ENCODE measurements around the gene SPN. TPM values are rescaled to one million over a fixed set of nuclear protein-coding genes. Genes with fewer than 3 reads are reported as not detected.

SPN gene
- polyA plus RNA-seq, 3 donors = 0.34 to 1.4 (median 0.59) TPM

Other genes with a start within 250 kb of the SPN start
- 10 to 100 TPM in 2 of 3 donors, 1 to 10 TPM in 1; 7.9 to 21.0 (median 16.6) TPM for gene BOLA2, start 208.9 kb upstream of the SPN start, polyA plus RNA-seq
- gene SLX1B, start 208.7 kb upstream of the SPN start, polyA plus RNA-seq = 10 to 100 TPM; 16.5 to 36.7 (median 20.0) TPM
- 10 to 100 TPM in 2 of 3 donors, 1 to 10 TPM in 1; 6.9 to 46.0 (median 29.2) TPM for gene SULT1A4, start 203.3 kb upstream of the SPN start, polyA plus RNA-seq
- gene NPIPB12, start 156.8 kb upstream of the SPN start, polyA plus RNA-seq = 10 to 100 TPM; 13.5 to 46.7 (median 21.6) TPM
- gene QPRT, start 15.9 kb downstream of the SPN start, polyA plus RNA-seq = 10 to 100 TPM in 2 of 3 donors, 1 to 10 TPM in 1; 3.2 to 18.8 (median 11.4) TPM
- gene C16orf54, start 82.7 kb downstream of the SPN start, polyA plus RNA-seq = 1 to 10 TPM in 2 of 3 donors, under 1 TPM in 1; 0.37 to 2.1 (median 1.6) TPM
- under 1 TPM; 0.22 to 0.97 (median 0.23) TPM for gene ZG16, start 115.0 kb downstream of the SPN start, polyA plus RNA-seq
- 10 to 100 TPM; 19.7 to 32.1 (median 29.8) TPM for gene KIF22, start 127.5 kb downstream of the SPN start, polyA plus RNA-seq
- gene MAZ, start 143.3 kb downstream of the SPN start, polyA plus RNA-seq = 100 to 1,000 TPM in 1 of 3 donors, 10 to 100 TPM in 2; 74.2 to 137 (median 83.9) TPM
- 1 to 10 TPM in 1 of 3 donors, under 1 TPM in 2; 0.56 to 3.7 (median 0.95) TPM for gene PRRT2, start 148.9 kb downstream of the SPN start, polyA plus RNA-seq
- gene PAGR1, start 152.9 kb downstream of the SPN start, polyA plus RNA-seq = 10 to 100 TPM; 15.2 to 33.3 (median 18.5) TPM
- 100 to 1,000 TPM in 2 of 3 donors, 10 to 100 TPM in 1; 90.1 to 104 (median 103) TPM for gene MVP, start 157.2 kb downstream of the SPN start, polyA plus RNA-seq
- gene CDIPT, start 200.0 kb downstream of the SPN start, polyA plus RNA-seq = 100 to 1,000 TPM in 2 of 3 donors, 10 to 100 TPM in 1; 84.2 to 133 (median 122) TPM
- gene SEZ6L2, start 236.3 kb downstream of the SPN start, polyA plus RNA-seq = 10 to 100 TPM in 1 of 3 donors, 1 to 10 TPM in 1, under 1 TPM in 1; 0.11 to 11.5 (median 1.4) TPM
- gene ASPHD1, start 237.2 kb downstream of the SPN start, polyA plus RNA-seq = 1 to 10 TPM; 3.0 to 7.0 (median 4.5) TPM